OCI-LY7 (cell line): ENCODE measurements around the gene ATXN10.

Experiments used
- EZH2phosphoT487 ChIP-seq: fragments of 200-600 bp; sonication (generic); IDR thresholded peaks from 2 replicates; pipeline ENCODE4 v1.6.1; 2018; ENCODE audit warnings: low read depth, borderline replicate concordance, mild to moderate bottlenecking, mixed run types, antibody characterized with exemption, low read length, moderate library complexity, mixed read lengths
- TF ChIP-seq, protein P1 (sequence below): fragments of 200-600 bp; sonication (generic); conservative IDR thresholded peaks from 2 replicates; pipeline ENCODE4 v1.5.1; 2014; ENCODE audit warnings: mild to moderate bottlenecking, antibody characterized with exemption, low read length, moderate library complexity, mixed read lengths

DNA sequence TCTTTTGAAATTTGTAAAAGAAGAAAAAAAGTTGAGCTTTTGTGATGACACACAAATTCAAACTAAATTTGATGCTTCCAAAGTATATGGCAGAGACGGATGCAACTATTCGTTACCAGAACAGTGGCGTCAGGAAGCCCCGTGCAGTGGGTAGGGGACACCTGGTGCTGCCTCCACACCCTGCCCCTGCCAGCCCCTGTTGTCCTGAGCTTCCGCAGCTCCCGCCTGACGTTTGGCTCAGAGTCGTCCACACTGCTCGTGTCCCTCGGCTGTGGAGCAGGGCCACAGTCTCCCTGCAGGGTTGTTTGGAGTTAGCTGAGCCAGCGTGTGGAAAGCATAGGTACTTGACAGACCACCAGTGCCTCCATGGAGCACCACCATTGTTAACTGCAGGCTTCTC is 86.3 kb downstream of the ATXN10 start:
- TF ChIP-seq, protein P1, sequence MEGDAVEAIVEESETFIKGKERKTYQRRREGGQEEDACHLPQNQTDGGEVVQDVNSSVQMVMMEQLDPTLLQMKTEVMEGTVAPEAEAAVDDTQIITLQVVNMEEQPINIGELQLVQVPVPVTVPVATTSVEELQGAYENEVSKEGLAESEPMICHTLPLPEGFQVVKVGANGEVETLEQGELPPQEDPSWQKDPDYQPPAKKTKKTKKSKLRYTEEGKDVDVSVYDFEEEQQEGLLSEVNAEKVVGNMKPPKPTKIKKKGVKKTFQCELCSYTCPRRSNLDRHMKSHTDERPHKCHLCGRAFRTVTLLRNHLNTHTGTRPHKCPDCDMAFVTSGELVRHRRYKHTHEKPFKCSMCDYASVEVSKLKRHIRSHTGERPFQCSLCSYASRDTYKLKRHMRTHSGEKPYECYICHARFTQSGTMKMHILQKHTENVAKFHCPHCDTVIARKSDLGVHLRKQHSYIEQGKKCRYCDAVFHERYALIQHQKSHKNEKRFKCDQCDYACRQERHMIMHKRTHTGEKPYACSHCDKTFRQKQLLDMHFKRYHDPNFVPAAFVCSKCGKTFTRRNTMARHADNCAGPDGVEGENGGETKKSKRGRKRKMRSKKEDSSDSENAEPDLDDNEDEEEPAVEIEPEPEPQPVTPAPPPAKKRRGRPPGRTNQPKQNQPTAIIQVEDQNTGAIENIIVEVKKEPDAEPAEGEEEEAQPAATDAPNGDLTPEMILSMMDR = no peak
- no peak for TF ChIP-seq EZH2phosphoT487
